HUES48 (cell line): Measurements from ENCODE around the gene MYO1B.

ENCODE experiments used
- H3K27ac ChIP-seq: one replicate; pipeline ENCODE4 v1.7.0; 2013; ENCODE audit warnings: low read depth, low read length, inconsistent platforms
- H3K27me3 ChIP-seq: 2 replicates; pipeline ENCODE4 v1.6.1; 2013; ENCODE audit warnings: mild to moderate bottlenecking, low read length; ENCODE audit not compliant: control insufficient read depth, insufficient read depth
- H3K36me3 ChIP-seq: 2 replicates; pipeline ENCODE4 v1.6.1; 2013; ENCODE audit warnings: low read length; ENCODE audit not compliant: control insufficient read depth, insufficient read depth
- H3K4me1 ChIP-seq: 2 replicates; pipeline ENCODE4 v1.6.1; 2013; ENCODE audit warnings: mild to moderate bottlenecking, low read length; ENCODE audit not compliant: control insufficient read depth, insufficient read depth
- H3K4me3 ChIP-seq: 2 replicates; pipeline ENCODE4 v1.5.1; 2013; ENCODE audit warnings: mild to moderate bottlenecking, low read depth, low read length
- H3K9ac ChIP-seq: 2 replicates; pipeline ENCODE4 v1.6.1; 2013; ENCODE audit warnings: mild to moderate bottlenecking, low read depth, low read length, moderate library complexity
- H3K9me3 ChIP-seq: 2 replicates; pipeline ENCODE4 v1.6.1; 2013; ENCODE audit warnings: low read length; ENCODE audit not compliant: control insufficient read depth, insufficient read depth

The MYO1B gene

GRCh38 chr2:191297033-191297432 is 51.8 kb downstream of the MYO1B start:
- H3K36me3 ChIP-seq: peaks cover 5% of the 10 kb centered on the region; the same call in 1 of the 2 replicates
- no peak overlapping the region for H3K27ac ChIP-seq
- H3K9me3 ChIP-seq: no peaks in the 10 kb centered on the region

GRCh38 chr2:191298306-191298705 is 53.1 kb downstream of the MYO1B start:
- no peak overlapping the region for H3K27ac ChIP-seq
- no peaks in the 10 kb centered on the region for H3K4me1 ChIP-seq
- H3K9me3 ChIP-seq: no peaks in the 10 kb centered on the region
- H3K36me3 ChIP-seq: peaks cover 5% of the 10 kb centered on the region; the same call in 1 of the 2 replicates
- no peak overlapping the region for H3K9ac ChIP-seq
- H3K4me3 ChIP-seq: no peak overlapping the region
- no peaks in the 10 kb centered on the region for H3K27me3 ChIP-seq

More at GRCh38 chr2:191297033-191297432, 51.8 kb downstream of the MYO1B start:
- H3K9ac ChIP-seq: no peak overlapping the region
- H3K4me1 ChIP-seq: no peaks in the 10 kb centered on the region
- H3K27me3 ChIP-seq: no peaks in the 10 kb centered on the region
- H3K4me3 ChIP-seq: no peak overlapping the region

- Histone ChIP-seq H3K27me3 (no peaks in the 10 kb centered on the region), H3K4me1 (peaks cover 2% of the 10 kb centered on the region; the same call in 1 of the 2 replicates), H3K27ac (no peak overlapping the region), H3K4me3 (no peak overlapping the region), H3K9ac (no peak overlapping the region), H3K9me3 (no peaks in the 10 kb centered on the region), H3K36me3 (peaks cover 5% of the 10 kb centered on the region; the same call in 1 of the 2 replicates)
Measured at GRCh38 chr2:191299010-191299409, 53.8 kb downstream of the MYO1B start.

GRCh38 chr2:191299866-191300265 is 54.7 kb downstream of the MYO1B start:
- Histone ChIP-seq H3K4me1 (peaks cover 7% of the 10 kb centered on the region; the same call in 1 of the 2 replicates), H3K4me3 (no peak overlapping the region), H3K27me3 (no peaks in the 10 kb centered on the region), H3K9ac (no peak overlapping the region), H3K9me3 (no peaks in the 10 kb centered on the region), H3K27ac (no peak overlapping the region), H3K36me3 (peaks cover 5% of the 10 kb centered on the region; the same call in 1 of the 2 replicates)

- no peak overlapping the region for H3K27ac ChIP-seq
- no peaks in the 10 kb centered on the region for H3K9me3 ChIP-seq
- H3K4me1 ChIP-seq: peaks cover 8% of the 10 kb centered on the region; the same call in 1 of the 2 replicates
- H3K9ac ChIP-seq: no peak overlapping the region
- H3K36me3 ChIP-seq: no peaks in the 10 kb centered on the region
- H3K27me3 ChIP-seq: no peaks in the 10 kb centered on the region
- H3K4me3 ChIP-seq: no peak overlapping the region
Measured at GRCh38 chr2:191301971-191302370, 56.8 kb downstream of the MYO1B start.

- Histone ChIP-seq H3K4me3 (no peak overlapping the region), H3K9ac (no peak overlapping the region), H3K27ac (no peak overlapping the region), H3K9me3 (no peaks in the 10 kb centered on the region), H3K27me3 (no peaks in the 10 kb centered on the region), H3K36me3 (no peaks in the 10 kb centered on the region), H3K4me1 (peaks cover 11% of the 10 kb centered on the region)
Measured at GRCh38 chr2:191302459-191303139, 57.4 kb downstream of the MYO1B start.

GRCh38 chr2:191303140-191304005 is 58.2 kb downstream of the MYO1B start:
- no peaks in the 10 kb centered on the region for H3K36me3 ChIP-seq
- H3K4me1 ChIP-seq: peaks cover 16% of the 10 kb centered on the region
- H3K27me3 ChIP-seq: no peaks in the 10 kb centered on the region
- H3K9me3 ChIP-seq: no peaks in the 10 kb centered on the region
- H3K9ac ChIP-seq: no peak overlapping the region
- H3K4me3 ChIP-seq: no peak overlapping the region
- H3K27ac ChIP-seq: no peak overlapping the region

- no peaks in the 10 kb centered on the region for H3K27me3 ChIP-seq
- peaks cover 16% of the 10 kb centered on the region for H3K4me1 ChIP-seq
- no peaks in the 10 kb centered on the region for H3K9me3 ChIP-seq
- H3K4me3 ChIP-seq: no peak overlapping the region
- H3K27ac ChIP-seq: no peak overlapping the region
- H3K36me3 ChIP-seq: no peaks in the 10 kb centered on the region
- no peak overlapping the region for H3K9ac ChIP-seq
Measured at GRCh38 chr2:191304939-191305875, 60.0 kb downstream of the MYO1B start.

- Histone ChIP-seq H3K27ac (no peak overlapping the region), H3K4me1 (peaks cover 16% of the 10 kb centered on the region), H3K4me3 (no peak overlapping the region), H3K27me3 (no peaks in the 10 kb centered on the region), H3K9me3 (no peaks in the 10 kb centered on the region), H3K36me3 (no peaks in the 10 kb centered on the region), H3K9ac (no peak overlapping the region)
Measured at GRCh38 chr2:191308026-191308425, 62.8 kb downstream of the MYO1B start.

- no peak overlapping the region for H3K27ac ChIP-seq
- H3K4me1 ChIP-seq: peaks cover 7% of the 10 kb centered on the region
- no peaks in the 10 kb centered on the region for H3K36me3 ChIP-seq
- no peaks in the 10 kb centered on the region for H3K9me3 ChIP-seq
- no peaks in the 10 kb centered on the region for H3K27me3 ChIP-seq
- H3K4me3 ChIP-seq: no peak overlapping the region
- H3K9ac ChIP-seq: no peak overlapping the region
Measured at GRCh38 chr2:191311156-191311555, 66.0 kb downstream of the MYO1B start.
